ENCODE data around the gene HSPA4L.

- TF ChIP-seq CTCF (IDR thresholded peaks at IDR 0.05) (no peak), POLR2A (IDR thresholded peaks at IDR 0.05) (no peak)
Measured at GRCh38 chr4:127780598-127780997, 1.5 kb upstream of the HSPA4L start.
